Neutrophil (primary cell): Measurements from ENCODE around the gene ERCC4.

Source experiments
- H3K27ac ChIP-seq: fragments of 200-600 bp; sonication (generic); 2 replicates; pipeline ENCODE4 v1.5.1; 2016; ENCODE audit warnings: mild to moderate bottlenecking, moderate library complexity
- H3K27me3 ChIP-seq: fragments of 200-600 bp; sonication (generic); 2 replicates; pipeline ENCODE4 v1.6.0; 2016; ENCODE audit warnings: mild to moderate bottlenecking
- H3K36me3 ChIP-seq: fragments of 200-600 bp; sonication (generic); 2 replicates; pipeline ENCODE4 v1.5.1; 2017
- H3K4me1 ChIP-seq, 2 experiments: fragments of 200-600 bp in 1 of 2; sonication (generic) in 1 of 2; 1 replicate in 1 of 2; 2 replicates in 1 of 2; pipeline versions ENCODE4 v1.5.1 to v1.6.1; 2013 to 2016; ENCODE audit warnings: low read depth in 1 of 2, low read length in 1 of 2, mild to moderate bottlenecking in 1 of 2, moderate library complexity in 1 of 2; ENCODE audit not compliant: control insufficient read depth in 1 of 2, insufficient read depth in 1 of 2
- H3K4me3 ChIP-seq, 2 experiments: fragments of 200-600 bp in 1 of 2; sonication (generic) in 1 of 2; 1 replicate in 1 of 2; 2 replicates in 1 of 2; pipeline ENCODE4 v1.5.1; 2013 to 2016; ENCODE audit warnings: low read depth in 1 of 2, low read length in 1 of 2, mild to moderate bottlenecking in 1 of 2, moderate library complexity in 1 of 2
- H3K9me3 ChIP-seq: fragments of 200-600 bp; sonication (generic); 2 replicates; pipeline ENCODE4 v1.5.1; 2016
- TF ChIP-seq, protein P1 (sequence below): fragments of 200-600 bp; sonication (generic); IDR thresholded peaks from 2 replicates; pipeline ENCODE4 v1.5.1; 2016; ENCODE audit warnings: antibody characterized with exemption

Gene ERCC4

GRCh38 chr16:13950821-13951547, 31.0 kb downstream of the ERCC4 start:
- Histone ChIP-seq H3K4me3 (no peak overlapping the region), H3K27ac (no peak overlapping the region), H3K27me3 (peaks cover 8% of the 10 kb centered on the region), H3K36me3 (peaks cover 28% of the 10 kb centered on the region), H3K4me1 (no peaks in the 10 kb centered on the region), H3K9me3 (no peaks in the 10 kb centered on the region)
- TF ChIP-seq, protein P1, sequence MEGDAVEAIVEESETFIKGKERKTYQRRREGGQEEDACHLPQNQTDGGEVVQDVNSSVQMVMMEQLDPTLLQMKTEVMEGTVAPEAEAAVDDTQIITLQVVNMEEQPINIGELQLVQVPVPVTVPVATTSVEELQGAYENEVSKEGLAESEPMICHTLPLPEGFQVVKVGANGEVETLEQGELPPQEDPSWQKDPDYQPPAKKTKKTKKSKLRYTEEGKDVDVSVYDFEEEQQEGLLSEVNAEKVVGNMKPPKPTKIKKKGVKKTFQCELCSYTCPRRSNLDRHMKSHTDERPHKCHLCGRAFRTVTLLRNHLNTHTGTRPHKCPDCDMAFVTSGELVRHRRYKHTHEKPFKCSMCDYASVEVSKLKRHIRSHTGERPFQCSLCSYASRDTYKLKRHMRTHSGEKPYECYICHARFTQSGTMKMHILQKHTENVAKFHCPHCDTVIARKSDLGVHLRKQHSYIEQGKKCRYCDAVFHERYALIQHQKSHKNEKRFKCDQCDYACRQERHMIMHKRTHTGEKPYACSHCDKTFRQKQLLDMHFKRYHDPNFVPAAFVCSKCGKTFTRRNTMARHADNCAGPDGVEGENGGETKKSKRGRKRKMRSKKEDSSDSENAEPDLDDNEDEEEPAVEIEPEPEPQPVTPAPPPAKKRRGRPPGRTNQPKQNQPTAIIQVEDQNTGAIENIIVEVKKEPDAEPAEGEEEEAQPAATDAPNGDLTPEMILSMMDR: no peak

- no peak overlapping the region for H3K27ac ChIP-seq
- peaks cover 14% of the 10 kb centered on the region for H3K27me3 ChIP-seq
- peaks cover 21% of the 10 kb centered on the region for H3K36me3 ChIP-seq
- no peaks in the 10 kb centered on the region for H3K4me1 ChIP-seq
- H3K9me3 ChIP-seq: no peaks in the 10 kb centered on the region
- TF ChIP-seq, protein P1: no peak
- no peak overlapping the region for H3K4me3 ChIP-seq
Measured at GRCh38 chr16:13951611-13952010, 31.7 kb downstream of the ERCC4 start.

- peaks cover 3% of the 10 kb centered on the region for H3K36me3 ChIP-seq
- no peaks in the 10 kb centered on the region for H3K4me1 ChIP-seq
- TF ChIP-seq, protein P1: no peak
- peaks cover 32% of the 10 kb centered on the region for H3K27me3 ChIP-seq
- no peaks in the 10 kb centered on the region for H3K9me3 ChIP-seq
- no peak overlapping the region for H3K27ac ChIP-seq
- H3K4me3 ChIP-seq: no peak overlapping the region
Measured at GRCh38 chr16:13953501-13953900, 33.5 kb downstream of the ERCC4 start.

- H3K27ac ChIP-seq: no peak overlapping the region
- H3K4me1 ChIP-seq: no peaks in the 10 kb centered on the region
- no peak overlapping the region for H3K4me3 ChIP-seq
- no peaks in the 10 kb centered on the region for H3K9me3 ChIP-seq
- TF ChIP-seq, protein P1: no peak
- H3K27me3 ChIP-seq: peaks cover 34% of the 10 kb centered on the region
- H3K36me3 ChIP-seq: no peaks in the 10 kb centered on the region
Measured at GRCh38 chr16:13956635-13957196, 36.8 kb downstream of the ERCC4 start.

- TF ChIP-seq, protein P1: no peak
- Histone ChIP-seq H3K4me3 (no peak overlapping the region), H3K27ac (no peak overlapping the region)
Measured at GRCh38 chr16:13957197-13958078, 37.5 kb downstream of the ERCC4 start.

More at GRCh38 chr16:13957197-13958078, 37.5 kb downstream of the ERCC4 start:
- no peaks in the 10 kb centered on the region for H3K4me1 ChIP-seq
- no peaks in the 10 kb centered on the region for H3K9me3 ChIP-seq
- peaks cover 34% of the 10 kb centered on the region for H3K27me3 ChIP-seq
- no peaks in the 10 kb centered on the region for H3K36me3 ChIP-seq
